Midbrain (tissue), 1 donor: ENCODE measurements around the gene YWHAH.

Source experiments
- DNase-seq: peaks from one replicate; lab custom pipeline; 2025; lab: John Stamatoyannopoulos, UW

Gene YWHAH

DNA sequence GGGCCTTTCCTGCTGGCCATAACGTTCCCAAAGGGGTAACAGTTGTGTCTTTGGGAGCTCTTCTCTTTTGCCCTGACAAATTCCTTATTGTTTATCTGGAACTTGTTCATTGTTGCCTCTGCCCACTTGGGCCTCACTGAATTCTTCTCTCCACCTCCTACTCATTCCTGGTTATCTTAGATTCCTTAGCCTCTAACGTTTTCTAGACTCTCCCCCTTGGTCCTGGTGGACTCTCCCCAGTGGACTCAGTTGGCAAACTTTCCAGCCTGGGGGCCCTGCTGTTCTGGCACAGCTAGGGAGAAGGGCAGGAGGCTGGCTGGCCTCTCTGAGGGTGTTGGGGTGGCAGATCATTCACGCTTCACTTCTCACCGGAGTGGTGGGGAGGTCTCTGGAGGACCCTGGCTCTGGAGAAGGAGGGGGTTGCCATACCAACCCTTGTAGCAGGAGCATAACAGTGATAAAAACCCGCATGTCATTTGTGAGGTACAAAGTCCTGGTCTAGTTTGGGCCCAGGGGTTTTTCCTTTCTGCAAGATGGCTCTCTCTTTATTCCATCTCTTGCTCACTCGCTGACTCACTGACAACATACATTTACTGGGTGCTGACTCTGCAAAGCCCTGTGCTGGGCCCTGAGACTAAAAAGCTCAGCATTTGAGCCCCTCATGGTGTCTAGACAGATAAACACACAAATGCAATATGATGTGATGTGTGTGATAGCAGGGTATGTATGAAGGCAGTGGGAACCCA lies 39.7 kb downstream of the YWHAH start:
- DNase-seq, result no peak

DNA sequence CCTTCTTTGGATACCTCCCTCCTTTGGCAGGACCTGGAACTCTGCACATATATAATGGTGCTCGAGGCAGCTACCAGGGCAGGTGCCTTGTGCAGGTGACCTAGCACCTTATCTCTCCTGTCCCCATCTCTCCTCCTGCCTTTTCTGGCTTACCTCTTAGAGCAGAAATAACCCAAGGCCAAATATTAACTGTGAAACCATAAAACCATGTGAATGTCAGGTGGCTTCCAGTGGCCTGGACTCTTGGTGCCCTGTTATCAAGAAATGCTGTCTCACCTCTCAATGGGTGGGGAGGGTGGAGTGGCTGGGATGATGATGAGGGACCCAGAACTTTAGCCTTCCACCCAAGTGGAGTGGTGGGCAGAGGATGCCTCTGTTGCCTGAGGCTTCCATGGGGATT lies 42.9 kb downstream of the YWHAH start:
- no peak for DNase-seq

DNA sequence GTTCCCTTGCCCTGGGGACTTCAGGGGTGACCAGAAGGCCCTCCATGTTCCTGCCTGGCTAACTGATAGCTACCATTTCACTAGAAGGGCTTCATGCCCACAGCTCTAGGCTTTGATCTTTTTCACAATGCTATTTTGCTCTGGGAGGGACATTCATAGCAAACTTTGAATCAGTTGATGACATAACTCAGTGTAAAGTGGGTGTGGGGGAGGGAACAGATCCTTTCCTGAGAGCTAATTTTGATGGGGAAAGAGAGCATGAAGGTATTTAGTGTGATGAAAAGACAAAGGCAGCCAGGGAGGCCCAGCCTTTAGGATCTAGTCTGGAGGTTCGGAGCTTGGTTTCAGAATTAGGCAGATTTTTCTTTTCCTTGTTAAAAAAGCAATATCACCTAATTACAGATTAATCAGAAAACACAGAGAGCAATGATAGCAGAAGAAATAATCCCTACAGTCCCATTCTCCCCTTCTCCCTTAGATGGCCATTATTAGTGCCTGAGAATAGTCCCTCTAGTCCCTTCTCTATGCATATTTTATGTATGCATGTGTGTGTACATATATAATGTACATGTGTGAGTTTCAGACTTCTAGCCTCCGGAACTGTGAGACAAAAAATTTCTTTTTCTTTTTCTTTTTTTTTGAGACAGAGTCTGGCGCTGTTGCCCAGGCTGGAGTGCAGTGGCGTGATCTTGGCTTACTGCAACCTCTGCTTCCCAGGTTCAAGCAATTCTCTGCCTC lies 46.9 kb downstream of the YWHAH start:
- DNase-seq, result no peak

DNA sequence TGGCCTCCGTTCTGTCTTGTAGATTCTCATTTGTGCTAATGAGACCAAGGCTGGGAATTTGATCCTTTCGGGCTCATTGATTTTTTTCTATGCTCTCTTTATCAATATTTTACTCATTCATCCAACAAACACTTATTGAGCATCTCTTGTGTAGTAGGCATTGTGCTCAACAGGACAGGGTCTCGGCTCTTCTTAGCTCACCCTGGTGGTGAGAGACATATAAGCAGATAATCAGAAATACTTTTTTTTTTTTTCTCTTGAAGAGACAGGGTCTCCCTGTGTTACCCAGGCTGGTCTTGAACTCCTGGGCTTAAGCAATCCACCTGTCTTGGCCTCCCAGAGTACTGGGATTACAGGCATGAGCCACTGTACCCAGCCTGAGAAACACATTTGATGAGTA lies 50.7 kb downstream of the YWHAH start:
- DNase-seq, result no peak

DNA sequence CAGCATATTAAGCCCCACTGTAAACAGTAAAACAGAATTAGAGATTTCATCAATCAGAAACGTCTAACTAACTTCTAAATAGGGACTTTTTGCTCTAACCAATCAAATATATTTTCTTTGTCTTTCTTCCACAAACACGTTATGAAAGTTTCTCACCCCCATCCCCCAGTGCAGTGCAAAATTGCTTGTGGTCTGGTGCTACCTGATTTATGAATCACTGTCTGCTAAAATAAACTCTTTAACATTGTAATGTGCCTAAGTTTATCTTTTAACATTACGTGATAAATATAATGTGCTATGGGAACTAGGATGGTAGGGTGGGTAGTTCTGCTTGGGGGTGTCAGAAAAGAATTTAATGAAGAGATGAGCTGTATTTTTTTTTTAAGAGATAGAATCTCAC lies 51.5 kb downstream of the YWHAH start:
- DNase-seq, result no peak

DNA sequence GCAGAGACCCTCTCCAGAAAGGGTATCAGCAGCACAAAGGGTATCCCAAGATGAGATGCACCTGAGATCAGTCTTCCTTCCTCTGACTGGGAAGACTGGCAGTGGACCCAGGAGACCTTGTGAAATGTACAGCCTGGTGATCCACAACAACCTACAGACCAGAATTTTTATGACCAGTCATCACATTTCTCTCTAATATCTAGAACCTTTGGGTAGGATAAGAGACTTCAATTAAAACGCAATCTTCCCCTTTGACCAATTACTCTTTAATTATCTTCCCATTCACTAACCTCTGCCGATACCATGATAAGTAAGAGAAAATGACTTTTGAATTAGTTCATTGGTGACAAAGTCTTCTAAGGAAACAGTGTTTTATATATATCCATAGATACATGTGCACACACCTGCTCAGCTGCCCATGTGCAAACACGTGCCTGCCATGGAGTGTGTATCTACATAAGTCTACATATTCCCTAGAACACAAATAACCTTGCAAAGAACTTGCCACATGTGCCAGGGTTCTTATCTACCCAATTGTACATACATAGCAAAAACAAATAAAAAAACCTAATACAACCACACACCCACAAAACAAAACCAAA lies 54.5 kb downstream of the YWHAH start:
- DNase-seq, result no peak

DNA sequence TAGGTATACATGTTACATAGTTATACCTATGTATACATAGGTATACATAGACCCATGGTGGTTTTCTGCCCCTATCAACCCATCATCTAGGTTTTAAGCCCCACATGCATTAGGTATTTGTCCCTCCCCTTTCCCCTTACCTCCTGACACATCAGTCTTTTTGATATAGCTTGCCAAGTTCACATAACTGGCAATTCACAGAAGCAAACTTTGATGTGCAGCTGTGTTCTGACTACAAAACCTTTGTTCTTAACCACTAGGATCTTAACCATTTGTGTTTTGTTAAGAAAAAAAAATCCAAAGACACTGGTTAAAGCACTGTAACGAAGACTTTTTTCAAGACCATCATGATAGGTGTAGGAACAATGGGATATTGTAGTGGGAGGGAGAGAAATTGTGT lies 55.8 kb downstream of the YWHAH start:
- no peak for DNase-seq

DNA sequence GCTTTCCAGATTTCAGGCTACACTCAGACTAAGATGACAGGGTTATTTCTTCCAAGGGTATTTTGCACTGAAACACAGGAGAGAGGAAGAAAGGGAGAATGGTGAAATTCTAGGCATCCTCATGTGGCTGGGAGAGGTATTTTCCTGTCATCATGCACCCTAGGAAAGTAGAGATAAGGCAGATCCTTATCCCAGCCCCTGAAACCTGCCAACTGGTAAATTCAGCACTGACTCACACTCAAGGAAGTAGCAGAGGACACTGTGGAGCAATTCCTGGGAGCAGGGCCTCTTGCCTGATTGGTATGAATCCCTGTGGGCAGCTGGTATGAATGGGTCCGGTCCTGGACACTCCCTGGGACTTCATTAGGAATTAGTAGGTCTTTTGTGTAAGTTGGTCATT lies 61.1 kb downstream of the YWHAH start:
- no peak for DNase-seq
